PFSK-1 (cell line): ENCODE results near the gene RUNDC3A.

ENCODE experiments used
- FOXP2 ChIP-seq: optimal IDR thresholded peaks from 2 replicates; pipeline ENCODE3; 2011; ENCODE audit warnings: borderline replicate concordance, control low read depth, inconsistent platforms; ENCODE audit not compliant: insufficient read depth; ENCODE audit errors: extremely low read length, extremely low read depth
- POLR2AphosphoS5 ChIP-seq: IDR thresholded peaks from 2 replicates; pipeline ENCODE4 v1.6.1; 2012; ENCODE audit warnings: low read depth, mild to moderate bottlenecking, control low read depth, low read length, moderate library complexity
- REST ChIP-seq, 2 experiments: IDR thresholded peaks; 2 replicates each; pipeline versions ENCODE4 v1.6.1 to v1.8.0; 2011 to 2012; ENCODE audit warnings: low read depth in 2 of 2, low read length in 2 of 2, control low read depth in 1 of 2, inconsistent platforms in 1 of 2, mild to moderate bottlenecking in 1 of 2, moderate library complexity in 1 of 2; ENCODE audit not compliant: insufficient read depth in 1 of 2
- TAF1 ChIP-seq: IDR thresholded peaks from 2 replicates; pipeline ENCODE4 v1.6.1; 2012; ENCODE audit warnings: low read length, control low read depth, borderline replicate concordance; ENCODE audit not compliant: insufficient read depth

DNA sequence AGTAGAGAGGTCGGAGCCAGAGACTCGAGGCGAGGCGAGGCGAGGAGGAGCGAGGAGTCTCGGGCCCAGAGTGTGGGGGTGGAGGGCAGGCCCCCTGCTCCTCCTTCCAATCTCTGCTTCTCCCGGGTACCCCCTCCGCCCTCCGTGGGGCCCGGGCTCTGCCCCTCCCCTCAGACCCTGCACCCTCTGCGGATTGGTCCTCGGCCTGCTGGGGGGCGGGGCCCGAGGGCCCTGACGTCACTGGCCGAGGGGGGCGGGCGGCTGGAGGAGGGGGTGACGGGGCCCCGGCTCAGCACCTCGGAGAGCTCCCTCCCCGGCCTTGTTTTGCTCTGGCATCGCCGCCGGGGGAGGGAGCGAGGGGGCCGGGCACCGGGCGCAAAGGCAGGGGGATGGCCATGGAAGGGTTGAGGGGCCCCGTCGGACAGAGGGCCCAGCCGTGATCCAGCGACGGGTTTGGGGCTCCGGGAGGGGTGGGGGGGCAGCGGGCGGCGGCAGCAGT is at the start of gene RUNDC3A:
- no peak for TF ChIP-seq POLR2AphosphoS5
- TF ChIP-seq TAF1, result no peak
- TF ChIP-seq REST (IDR thresholded peaks at IDR 0.05; ENCODE audit: insufficient read depth in 1 of 2, low read depth in 2 of 2, low read length in 2 of 2), result peak; percentile 92 to 97
- no peak for TF ChIP-seq FOXP2
